Colonic mucosa (tissue), 4 donors: Measurements from ENCODE around the gene ZNF275. TPM values are rescaled to one million over a fixed set of nuclear protein-coding genes. Genes with fewer than 3 reads are reported as not detected.
"Not testable (repeated sequence)": the region's sequence is repeated elsewhere in the genome, so short reads cannot be mapped to it uniquely, and the experiment has no call there.

Experiments used
- DNase-seq: peaks from one replicate; pipeline ENCODE4 v3.0.0-alpha.2; 2020
- H3K27ac ChIP-seq: fragments of 200-600 bp; one replicate; pipeline ENCODE4 v1.8.0; 2021
- H3K27me3 ChIP-seq: fragments of 200-600 bp; one replicate; pipeline ENCODE4 v1.8.0; 2021
- H3K36me3 ChIP-seq: fragments of 200-600 bp; one replicate; pipeline ENCODE4 v1.8.0; 2021
- H3K4me1 ChIP-seq: fragments of 200-600 bp; one replicate; pipeline ENCODE4 v1.8.0; 2021; ENCODE audit warnings: mild to moderate bottlenecking
- H3K4me3 ChIP-seq: fragments of 200-600 bp; one replicate; pipeline ENCODE4 v1.8.0; 2021
- H3K9ac ChIP-seq, 2 donors: one replicate each; pipeline ENCODE4 v1.7.0; 2013; ENCODE audit warnings: control low read depth in 2 of 2, low read depth in 2 of 2, low read length in 2 of 2
- H3K9me3 ChIP-seq: fragments of 200-600 bp; one replicate; pipeline ENCODE4 v1.8.0; 2021
- CTCF ChIP-seq: fragments of 200-600 bp; IDR thresholded peaks from one replicate; pipeline ENCODE4 v1.8.0; 2022; ENCODE audit warnings: antibody characterized with exemption, mild to moderate bottlenecking
- intact Hi-C: fragments of 100-400 bp; cut with DNase I; formaldehyde crosslinking; loops from one replicate; pipeline ENCODE4 v1.14.1; 2022
- total RNA-seq, 2 donors: library from RNA; stranded (reverse); fragmentation: NEBNext Ultra II Directional in 1 of 2; extraction: Animal tissue kit (Norgen Biotek cat#: 25700) in 1 of 2; gene quantifications; one replicate each; pipeline ENCODE4 v1.2.1, GENCODE V29; 2021
- donor health status: healthy.
- donor health status: DM: no; HTN: no; CAD: no.
- donor health status: DM: no; HTN: no; CAD: no.

The ZNF275 gene
- total RNA-seq = 1 to 10 TPM; 5.4 to 5.8 TPM

DNA sequence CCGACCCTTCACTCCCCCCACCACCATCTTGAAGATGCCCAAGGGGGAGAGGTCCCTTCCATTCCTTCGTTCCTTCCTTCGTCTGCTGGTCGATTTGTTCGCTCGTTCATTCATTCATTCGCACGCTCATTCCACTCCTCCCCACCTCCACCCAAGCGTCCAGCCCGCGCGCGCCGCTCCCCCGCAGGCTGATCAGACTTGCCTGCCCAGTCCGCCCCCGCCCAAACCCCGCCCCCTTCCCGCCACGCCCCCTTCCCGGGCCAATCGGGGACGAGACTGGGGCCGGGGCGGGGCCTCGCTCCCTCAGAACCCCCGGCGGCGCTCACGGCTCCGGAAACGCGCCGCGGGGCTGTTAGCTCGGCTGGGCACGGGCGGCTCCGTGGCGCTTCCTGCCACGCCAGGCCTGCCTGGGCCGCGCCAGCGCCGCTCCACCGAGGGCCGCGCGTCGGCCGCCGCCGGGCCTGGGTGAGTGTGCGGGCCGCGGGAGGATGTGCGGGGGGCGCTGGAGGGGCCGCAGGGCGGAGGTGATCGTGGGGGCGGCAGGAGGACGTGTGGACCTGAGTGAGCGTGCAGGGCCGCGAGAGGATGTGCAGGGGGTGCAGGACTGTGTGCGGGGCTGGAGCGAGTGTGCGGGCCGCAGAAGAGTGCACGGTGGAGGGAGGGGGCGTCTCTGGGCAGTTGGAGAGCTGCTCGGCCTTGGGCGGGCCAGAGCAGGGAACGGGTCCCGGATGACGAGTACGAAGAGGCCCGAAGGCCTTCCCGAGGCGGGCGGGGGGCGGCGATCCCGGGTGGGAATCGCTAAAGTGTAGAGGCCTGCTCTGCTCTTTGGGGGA, at the start of gene ZNF275:
ZNF275 (plus strand) TSS at position 333 of the 833 bp plus-strand sequence. CDS start 2,527 bp downstream, outside the sequence.
- intact Hi-C loops = no loop called here
- H3K4me3 ChIP-seq = peak within 1 kb of the TSS; percentile 51
- H3K27ac ChIP-seq = no peak within 1 kb of the TSS
- H3K9ac ChIP-seq = peak within 1 kb of the TSS; percentile 55 to 79
- peak; percentile 77 for DNase-seq
- no peak for TF ChIP-seq CTCF
- H3K9me3 ChIP-seq = no peaks in the 10 kb centered on the region
- H3K4me1 ChIP-seq = no peaks in the 10 kb centered on the region
- no peaks in the 10 kb centered on the region for H3K36me3 ChIP-seq
- no peaks in the 10 kb centered on the region for H3K27me3 ChIP-seq

DNA sequence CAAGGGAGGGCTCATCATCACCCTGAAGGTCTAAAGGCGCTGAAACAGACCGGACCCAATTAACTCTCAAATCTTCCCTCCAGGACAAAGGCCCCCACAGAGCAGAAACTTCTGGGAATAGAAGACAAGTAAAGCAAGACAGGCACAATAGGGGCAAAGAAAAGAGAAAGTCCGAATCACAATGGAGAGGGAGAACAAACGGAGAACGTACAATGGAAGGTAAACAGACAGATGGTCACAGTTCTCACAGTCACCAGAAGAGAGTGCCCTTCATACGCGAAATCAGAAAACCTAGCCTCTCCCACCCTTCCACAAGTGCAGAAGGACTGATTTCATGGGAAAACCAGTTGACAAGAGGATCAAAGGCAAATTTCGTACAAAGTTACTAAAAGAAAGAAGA, 48.3 kb upstream of the ZNF275 start:
- H3K27ac ChIP-seq, DNase-seq, H3K9ac ChIP-seq, H3K4me1 ChIP-seq, H3K4me3 ChIP-seq, H3K36me3 ChIP-seq, intact Hi-C loops, H3K9me3 ChIP-seq, H3K27me3 ChIP-seq: not testable (repeated sequence)

- H3K4me3 ChIP-seq, H3K9ac ChIP-seq, H3K9me3 ChIP-seq, H3K4me1 ChIP-seq, DNase-seq, H3K27ac ChIP-seq, intact Hi-C loops, H3K27me3 ChIP-seq, H3K36me3 ChIP-seq: not testable (repeated sequence)
Measured at GRCh38 chrX:153288807-153289206, 45.1 kb upstream of the ZNF275 start.

DNA sequence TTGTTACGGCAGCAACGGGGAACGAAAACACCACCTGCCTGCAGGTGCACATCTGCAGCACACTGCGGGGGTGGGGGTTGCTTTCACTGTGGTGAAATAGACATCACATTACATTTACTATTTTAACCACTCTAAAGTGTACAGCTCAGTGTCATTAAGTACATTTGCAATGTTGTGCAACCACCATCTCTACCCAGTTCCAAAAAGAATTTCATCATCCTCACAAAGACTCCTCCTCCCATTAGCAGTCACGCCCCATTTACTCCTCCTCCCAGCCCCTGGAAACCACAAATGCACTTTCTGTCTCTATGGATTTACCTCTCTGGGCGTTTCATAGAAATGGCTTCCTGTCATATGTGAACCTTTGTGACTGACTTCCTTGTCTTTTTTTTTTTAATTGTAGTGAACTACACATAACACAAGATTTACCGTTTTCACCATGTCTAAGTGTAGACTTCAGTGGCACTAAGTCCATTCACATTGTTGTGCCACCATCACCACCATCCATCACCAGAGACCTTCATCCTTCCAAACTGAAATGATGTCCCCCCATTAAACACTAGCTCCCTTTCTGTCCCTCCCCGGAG, 40.4 kb upstream of the ZNF275 start:
- intact Hi-C loops, H3K9me3 ChIP-seq, H3K27ac ChIP-seq, H3K27me3 ChIP-seq, H3K4me1 ChIP-seq, H3K36me3 ChIP-seq, DNase-seq, H3K9ac ChIP-seq, H3K4me3 ChIP-seq: not testable (repeated sequence)

DNA sequence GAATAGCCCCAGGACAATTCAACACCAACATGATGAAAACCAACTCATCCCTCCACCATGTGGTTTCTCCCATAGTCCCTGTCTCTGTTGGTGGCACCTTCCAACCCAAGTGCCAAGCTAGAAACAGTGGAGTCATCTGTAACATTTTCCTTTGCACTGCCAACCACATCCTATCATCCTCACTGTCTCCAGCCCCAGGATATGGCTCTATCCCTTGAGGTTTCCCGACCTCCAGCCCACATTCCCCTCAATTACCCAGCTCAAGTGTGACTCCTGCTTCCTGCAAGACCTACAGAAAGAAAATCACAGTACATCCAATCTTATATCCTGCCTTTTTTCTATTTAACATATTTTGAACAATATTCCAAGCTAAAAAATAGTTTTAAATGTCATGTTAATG, 36.6 kb upstream of the ZNF275 start:
- H3K27me3 ChIP-seq = no peaks in the 10 kb centered on the region
- no peaks in the 10 kb centered on the region for H3K4me1 ChIP-seq
- no peak overlapping the region for H3K9ac ChIP-seq
- H3K9me3 ChIP-seq = no peaks in the 10 kb centered on the region
- no peak overlapping the region for H3K27ac ChIP-seq
- no peak overlapping the region for H3K4me3 ChIP-seq
- no peaks in the 10 kb centered on the region for H3K36me3 ChIP-seq
- DNase-seq = no peak
- no peak for TF ChIP-seq CTCF
- intact Hi-C loops = no loop called here

DNA sequence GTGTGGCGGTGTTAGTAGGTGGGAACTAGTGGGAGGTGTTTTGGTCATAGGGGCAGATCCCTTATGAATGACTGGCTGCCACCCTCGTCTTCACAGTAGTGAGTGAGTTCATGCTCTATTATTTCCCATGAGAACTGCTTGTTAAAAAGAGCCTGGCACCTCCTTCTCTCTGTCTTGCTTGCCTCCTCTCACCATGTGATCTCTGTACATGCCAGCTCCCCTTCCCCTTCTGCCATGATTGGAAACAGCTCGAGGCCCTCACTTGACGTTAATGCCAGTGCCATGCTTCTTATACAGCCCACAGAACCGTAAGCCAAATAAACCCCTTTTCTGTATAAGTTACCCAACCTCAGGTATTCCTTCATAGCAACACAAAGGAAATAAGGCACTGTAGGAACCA, 34.1 kb upstream of the ZNF275 start:
- Histone ChIP-seq H3K27me3 (no peaks in the 10 kb centered on the region), H3K4me3 (no peak overlapping the region), H3K9ac (no peak overlapping the region), H3K4me1 (no peaks in the 10 kb centered on the region), H3K9me3 (no peaks in the 10 kb centered on the region), H3K27ac (no peak overlapping the region), H3K36me3 (no peaks in the 10 kb centered on the region)
- TF ChIP-seq CTCF = no peak
- intact Hi-C loops = no loop called here
- no peak for DNase-seq

DNA sequence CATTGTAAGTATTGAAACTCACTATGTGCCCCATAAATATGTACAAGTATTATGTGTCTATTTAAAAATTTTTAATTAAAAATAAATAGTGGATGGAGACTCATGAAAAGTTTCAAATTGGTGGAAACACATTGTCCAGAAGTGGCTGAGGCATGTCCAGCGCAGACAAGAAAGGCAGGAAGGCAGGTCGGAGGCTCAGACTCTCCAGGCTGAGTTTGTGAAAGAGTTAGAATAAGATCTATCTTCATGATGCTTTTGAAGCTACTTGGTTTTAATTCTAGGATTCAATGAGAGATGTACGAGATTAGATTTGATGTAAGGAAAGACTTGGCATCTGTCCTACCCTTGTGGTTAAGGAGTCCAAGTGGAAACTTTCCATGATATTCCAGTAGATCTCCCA, 32.2 kb upstream of the ZNF275 start:
- no peak for DNase-seq
- no peak for TF ChIP-seq CTCF
- intact Hi-C loops = no loop called here

More for the DNA sequence above, 32.2 kb upstream of the ZNF275 start:
- Histone ChIP-seq H3K9me3 (no peaks in the 10 kb centered on the region), H3K36me3 (no peaks in the 10 kb centered on the region), H3K27ac (no peak overlapping the region), H3K4me3 (no peak overlapping the region), H3K4me1 (no peaks in the 10 kb centered on the region), H3K27me3 (no peaks in the 10 kb centered on the region), H3K9ac (no peak overlapping the region)
